Measurements from ENCODE around the gene TPCN2. TPM values are rescaled to one million over a fixed set of nuclear protein-coding genes. Genes with fewer than 3 reads are reported as not detected.

TPCN2 gene
- polyA plus RNA-seq, 1 donor from 2014 or later = 14.2 TPM

DNA sequence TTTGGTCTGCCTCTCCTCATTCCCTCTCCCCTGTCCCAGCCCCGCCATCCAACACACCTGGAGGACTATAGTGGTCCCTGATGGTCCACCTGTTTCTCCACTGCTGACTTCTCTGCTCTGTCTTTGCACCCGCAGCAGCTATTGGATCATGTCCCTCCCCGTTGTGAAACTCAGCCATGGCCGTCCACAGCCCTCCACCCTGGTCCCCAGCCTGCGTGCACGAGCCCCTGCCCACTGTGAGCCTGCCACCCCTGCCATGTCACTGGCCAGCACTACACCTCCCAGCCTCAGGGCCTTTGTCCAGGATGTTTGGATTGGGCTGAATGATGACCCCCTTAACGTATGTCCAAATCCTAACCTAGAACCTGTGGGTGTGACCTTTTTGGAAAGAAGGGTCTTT is 59.3 kb downstream of the TPCN2 start:
- no peaks in the 10 kb centered on the region for H3K79me2 ChIP-seq (replicated peaks; ENCODE audit: insufficient read depth, low read length)
- no peaks in the 10 kb centered on the region for H3K36me3 ChIP-seq (ENCODE audit: insufficient read depth, low read length)
- H3F3A ChIP-seq (ENCODE audit: insufficient read depth, low read length, poor library complexity, severe bottlenecking) = no peaks in the 10 kb centered on the region
- H3K9ac ChIP-seq (ENCODE audit: low read length) = no peak overlapping the region
- H4K20me1 ChIP-seq (ENCODE audit: insufficient read depth) = no peaks in the 10 kb centered on the region
- H3K27ac ChIP-seq (ENCODE audit: low read length) = no peak overlapping the region
- no peak overlapping the region for H2AFZ ChIP-seq (ENCODE audit: low read depth, low read length)
- no peaks in the 10 kb centered on the region for H3K27me3 ChIP-seq (ENCODE audit: insufficient read depth, low read depth, low read length)
- H3K4me3 ChIP-seq (ENCODE audit: low read length) = no peak overlapping the region
- H3K9me2 ChIP-seq (ENCODE audit: insufficient read depth, low read length) = no peaks in the 10 kb centered on the region
- no peak overlapping the region for H3K4me2 ChIP-seq (ENCODE audit: low read length)
- H3K9me3 ChIP-seq (ENCODE audit: low read length) = no peaks in the 10 kb centered on the region
- TF ChIP-seq SMC3 (conservative IDR thresholded peaks at IDR 0.05; ENCODE audit: poor library complexity) = no peak
- TF ChIP-seq, protein P1, sequence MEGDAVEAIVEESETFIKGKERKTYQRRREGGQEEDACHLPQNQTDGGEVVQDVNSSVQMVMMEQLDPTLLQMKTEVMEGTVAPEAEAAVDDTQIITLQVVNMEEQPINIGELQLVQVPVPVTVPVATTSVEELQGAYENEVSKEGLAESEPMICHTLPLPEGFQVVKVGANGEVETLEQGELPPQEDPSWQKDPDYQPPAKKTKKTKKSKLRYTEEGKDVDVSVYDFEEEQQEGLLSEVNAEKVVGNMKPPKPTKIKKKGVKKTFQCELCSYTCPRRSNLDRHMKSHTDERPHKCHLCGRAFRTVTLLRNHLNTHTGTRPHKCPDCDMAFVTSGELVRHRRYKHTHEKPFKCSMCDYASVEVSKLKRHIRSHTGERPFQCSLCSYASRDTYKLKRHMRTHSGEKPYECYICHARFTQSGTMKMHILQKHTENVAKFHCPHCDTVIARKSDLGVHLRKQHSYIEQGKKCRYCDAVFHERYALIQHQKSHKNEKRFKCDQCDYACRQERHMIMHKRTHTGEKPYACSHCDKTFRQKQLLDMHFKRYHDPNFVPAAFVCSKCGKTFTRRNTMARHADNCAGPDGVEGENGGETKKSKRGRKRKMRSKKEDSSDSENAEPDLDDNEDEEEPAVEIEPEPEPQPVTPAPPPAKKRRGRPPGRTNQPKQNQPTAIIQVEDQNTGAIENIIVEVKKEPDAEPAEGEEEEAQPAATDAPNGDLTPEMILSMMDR (IDR thresholded peaks at IDR 0.05; ENCODE audit: poor library complexity, severe bottlenecking) = no peak
- TF ChIP-seq EZH2 (IDR thresholded peaks at IDR 0.05; ENCODE audit: borderline replicate concordance, insufficient read depth, low read length, poor library complexity, severe bottlenecking) = no peak
- TF ChIP-seq TAF1 (IDR thresholded peaks at IDR 0.05; ENCODE audit: low read depth) = no peak
- no peak for TF ChIP-seq RAD21 (conservative IDR thresholded peaks at IDR 0.05)
- TF ChIP-seq POLR2AphosphoS5 (IDR thresholded peaks at IDR 0.05) = no peak
- no peak for TF ChIP-seq MXI1 (conservative IDR thresholded peaks at IDR 0.05; ENCODE audit: poor library complexity, severe bottlenecking)
- TF ChIP-seq EP300 (conservative IDR thresholded peaks at IDR 0.05; ENCODE audit: poor library complexity, severe bottlenecking) = no peak
- TF ChIP-seq, protein P2, sequence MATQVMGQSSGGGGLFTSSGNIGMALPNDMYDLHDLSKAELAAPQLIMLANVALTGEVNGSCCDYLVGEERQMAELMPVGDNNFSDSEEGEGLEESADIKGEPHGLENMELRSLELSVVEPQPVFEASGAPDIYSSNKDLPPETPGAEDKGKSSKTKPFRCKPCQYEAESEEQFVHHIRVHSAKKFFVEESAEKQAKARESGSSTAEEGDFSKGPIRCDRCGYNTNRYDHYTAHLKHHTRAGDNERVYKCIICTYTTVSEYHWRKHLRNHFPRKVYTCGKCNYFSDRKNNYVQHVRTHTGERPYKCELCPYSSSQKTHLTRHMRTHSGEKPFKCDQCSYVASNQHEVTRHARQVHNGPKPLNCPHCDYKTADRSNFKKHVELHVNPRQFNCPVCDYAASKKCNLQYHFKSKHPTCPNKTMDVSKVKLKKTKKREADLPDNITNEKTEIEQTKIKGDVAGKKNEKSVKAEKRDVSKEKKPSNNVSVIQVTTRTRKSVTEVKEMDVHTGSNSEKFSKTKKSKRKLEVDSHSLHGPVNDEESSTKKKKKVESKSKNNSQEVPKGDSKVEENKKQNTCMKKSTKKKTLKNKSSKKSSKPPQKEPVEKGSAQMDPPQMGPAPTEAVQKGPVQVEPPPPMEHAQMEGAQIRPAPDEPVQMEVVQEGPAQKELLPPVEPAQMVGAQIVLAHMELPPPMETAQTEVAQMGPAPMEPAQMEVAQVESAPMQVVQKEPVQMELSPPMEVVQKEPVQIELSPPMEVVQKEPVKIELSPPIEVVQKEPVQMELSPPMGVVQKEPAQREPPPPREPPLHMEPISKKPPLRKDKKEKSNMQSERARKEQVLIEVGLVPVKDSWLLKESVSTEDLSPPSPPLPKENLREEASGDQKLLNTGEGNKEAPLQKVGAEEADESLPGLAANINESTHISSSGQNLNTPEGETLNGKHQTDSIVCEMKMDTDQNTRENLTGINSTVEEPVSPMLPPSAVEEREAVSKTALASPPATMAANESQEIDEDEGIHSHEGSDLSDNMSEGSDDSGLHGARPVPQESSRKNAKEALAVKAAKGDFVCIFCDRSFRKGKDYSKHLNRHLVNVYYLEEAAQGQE (IDR thresholded peaks at IDR 0.05; ENCODE audit: borderline replicate concordance) = no peak

DNA sequence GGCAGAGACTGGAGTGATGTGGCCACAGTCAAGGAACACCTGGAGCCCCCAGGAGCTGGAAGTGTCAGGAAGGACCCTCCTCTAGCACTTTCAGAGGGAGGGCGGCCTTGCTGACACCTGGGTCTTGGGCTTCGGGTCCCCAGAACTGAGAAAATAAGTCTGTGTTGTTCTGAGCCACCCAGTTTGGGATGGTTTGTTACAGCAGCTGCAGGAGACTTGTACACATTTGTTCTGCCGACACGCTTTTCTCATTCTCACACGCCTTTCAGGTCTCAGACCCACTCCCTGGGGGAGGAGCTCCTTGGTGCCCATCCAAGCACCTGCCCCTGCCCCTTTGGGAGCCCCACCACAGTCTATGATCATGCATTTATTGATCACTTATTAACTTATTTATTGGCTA is 59.8 kb downstream of the TPCN2 start:
- no peaks in the 10 kb centered on the region for H3F3A ChIP-seq (ENCODE audit: insufficient read depth, low read length, poor library complexity, severe bottlenecking)
- H3K9me3 ChIP-seq (ENCODE audit: low read length) = no peaks in the 10 kb centered on the region
- H3K9ac ChIP-seq (ENCODE audit: low read length) = no peak overlapping the region
- H3K36me3 ChIP-seq (ENCODE audit: insufficient read depth, low read length) = no peaks in the 10 kb centered on the region
- no peak for TF ChIP-seq MXI1 (conservative IDR thresholded peaks at IDR 0.05; ENCODE audit: poor library complexity, severe bottlenecking)
- TF ChIP-seq, protein P2 (IDR thresholded peaks at IDR 0.05; ENCODE audit: borderline replicate concordance) = no peak
- TF ChIP-seq SMC3 (conservative IDR thresholded peaks at IDR 0.05; ENCODE audit: poor library complexity) = no peak
- TF ChIP-seq RAD21 (conservative IDR thresholded peaks at IDR 0.05) = no peak
- no peak for TF ChIP-seq EP300 (conservative IDR thresholded peaks at IDR 0.05; ENCODE audit: poor library complexity, severe bottlenecking)
- no peak for TF ChIP-seq TAF1 (IDR thresholded peaks at IDR 0.05; ENCODE audit: low read depth)
- TF ChIP-seq, protein P1 (IDR thresholded peaks at IDR 0.05; ENCODE audit: poor library complexity, severe bottlenecking) = no peak
- TF ChIP-seq POLR2AphosphoS5 (IDR thresholded peaks at IDR 0.05) = no peak
- TF ChIP-seq EZH2 (IDR thresholded peaks at IDR 0.05; ENCODE audit: borderline replicate concordance, insufficient read depth, low read length, poor library complexity, severe bottlenecking) = no peak
- no peaks in the 10 kb centered on the region for H3K27me3 ChIP-seq (ENCODE audit: insufficient read depth, low read depth, low read length)
- H2AFZ ChIP-seq (ENCODE audit: low read depth, low read length) = no peak overlapping the region
- no peak overlapping the region for H3K4me3 ChIP-seq (ENCODE audit: low read length)
- no peaks in the 10 kb centered on the region for H3K79me2 ChIP-seq (replicated peaks; ENCODE audit: insufficient read depth, low read length)
- no peak overlapping the region for H3K27ac ChIP-seq (ENCODE audit: low read length)
- no peaks in the 10 kb centered on the region for H4K20me1 ChIP-seq (ENCODE audit: insufficient read depth)
- H3K9me2 ChIP-seq (ENCODE audit: insufficient read depth, low read length) = no peaks in the 10 kb centered on the region
- no peak overlapping the region for H3K4me2 ChIP-seq (ENCODE audit: low read length)

All from neural cell (in vitro differentiated cells).